OCI-LY7 (cell line): ENCODE measurements around the gene DHCR24. TPM values are rescaled to one million over a fixed set of nuclear protein-coding genes. Genes with fewer than 3 reads are reported as not detected.
"Not testable (repeated sequence)": the region's sequence is repeated elsewhere in the genome, so short reads cannot be mapped to it uniquely, and the experiment has no call there.

Source experiments
- BruUV-seq: library from RNA; stranded (reverse); fragments of 400-500 nt; replicated peaks from 2 replicates; lab custom pipeline; 2021; lab: Mats Ljungman, UMichigan
- CTCF ChIA-PET: fragments of 300-600 bp; sonication (Branson Sonifier 250); formaldehyde crosslinking; loops from one replicate; lab custom pipeline; 2022; ENCODE audit warnings: antibody characterized with exemption; ENCODE audit not compliant: unreplicated experiment; lab: Charles Lee
- POLR2A ChIA-PET: fragments of 300-600 bp; sonication (Branson Sonifier 250); formaldehyde crosslinking; loops from one replicate; lab custom pipeline; 2022; ENCODE audit warnings: antibody characterized with exemption; lab: Charles Lee
- DNase-seq: peaks from one replicate; pipeline ENCODE4 v3.0.0-alpha.2; 2015; ENCODE audit warnings: low spot score
- H2AFZ ChIP-seq: fragments of 200-600 bp; sonication (generic), shearing (Covaris generic); 2 replicates; pipeline ENCODE4 v1.6.1; 2014; ENCODE audit warnings: mild to moderate bottlenecking, antibody characterized with exemption, low read length, moderate library complexity
- H3K27ac ChIP-seq: fragments of 200-600 bp; sonication (generic); 2 replicates; pipeline ENCODE4 v1.5.1; 2014; ENCODE audit warnings: mixed run types, low read depth, mild to moderate bottlenecking, moderate library complexity, low read length, inconsistent platforms; ENCODE audit not compliant: poor library complexity, severe bottlenecking
- H3K36me3 ChIP-seq: fragments of 200-600 bp; sonication (generic); 2 replicates; pipeline ENCODE4 v1.6.1; 2014; ENCODE audit warnings: mild to moderate bottlenecking, antibody characterized with exemption, low read length, moderate library complexity, mixed read lengths; ENCODE audit not compliant: insufficient read depth
- H3K4me1 ChIP-seq: fragments of 200-600 bp; sonication (generic); 2 replicates; pipeline ENCODE4 v1.5.1; 2014; ENCODE audit warnings: mild to moderate bottlenecking, low read length; ENCODE audit not compliant: insufficient read depth, poor library complexity, severe bottlenecking
- H3K4me2 ChIP-seq: fragments of 200-600 bp; sonication (generic); 2 replicates; pipeline ENCODE4 v1.6.1; 2014; ENCODE audit warnings: mild to moderate bottlenecking, low read length
- H3K4me3 ChIP-seq: fragments of 200-600 bp; sonication (generic); 2 replicates; pipeline ENCODE4 v1.5.1; 2014; ENCODE audit warnings: mild to moderate bottlenecking, low read depth, low read length; ENCODE audit not compliant: poor library complexity, severe bottlenecking
- H3K79me2 ChIP-seq: fragments of 200-600 bp; sonication (generic); 2 replicates; pipeline ENCODE4 v1.6.1; 2016; ENCODE audit warnings: low read depth, mild to moderate bottlenecking, low read length, moderate library complexity, mixed read lengths; ENCODE audit not compliant: insufficient read depth
- H3K9me2 ChIP-seq: fragments of 200-600 bp; sonication (generic); 2 replicates; pipeline ENCODE4 v1.6.1; 2016; ENCODE audit warnings: mild to moderate bottlenecking, low read length, mixed read lengths; ENCODE audit not compliant: insufficient read depth
- H3K9me3 ChIP-seq: fragments of 200-600 bp; sonication (generic); 2 replicates; pipeline ENCODE4 v1.6.1; 2014; ENCODE audit warnings: mild to moderate bottlenecking, mixed run types, low read length, mixed read lengths
- H4K20me1 ChIP-seq: fragments of 200-600 bp; sonication (generic); 2 replicates; pipeline ENCODE4 v1.6.1; 2014; ENCODE audit warnings: mild to moderate bottlenecking, antibody characterized with exemption, low read length, moderate library complexity, mixed read lengths; ENCODE audit not compliant: insufficient read depth
- CTCF ChIP-seq: fragments of 200-600 bp; sonication (generic); conservative IDR thresholded peaks from 2 replicates; pipeline ENCODE4 v1.5.1; 2014; ENCODE audit warnings: mild to moderate bottlenecking, antibody characterized with exemption, low read length, moderate library complexity, mixed read lengths
- EZH2phosphoT487 ChIP-seq: fragments of 200-600 bp; sonication (generic); IDR thresholded peaks from 2 replicates; pipeline ENCODE4 v1.6.1; 2018; ENCODE audit warnings: low read depth, borderline replicate concordance, mild to moderate bottlenecking, mixed run types, antibody characterized with exemption, low read length, moderate library complexity, mixed read lengths
- intact Hi-C: fragments of 100-400 bp; cut with micrococcal nuclease; formaldehyde crosslinking; loops from one replicate; pipeline ENCODE4 v1.10.0; 2022; ENCODE audit not compliant: unreplicated experiment
- total RNA-seq, 2 experiments: library from RNA; depleted of rRNA in 1 of 2; stranded (reverse); fragments of >200 nt in 1 of 2; shearing (Covaris generic) in 1 of 2; gene quantifications; 2 replicates each; pipeline ENCODE4 v1.2.3, GENCODE V29; 2014 to 2022

DHCR24 gene
- total RNA-seq, 2 experiments from 2014 or later, result 45.7 to 93.6 TPM

- Histone ChIP-seq H3K27ac (no peak overlapping the region), H3K4me3 (no peak overlapping the region), H3K4me1 (no peaks in the 10 kb centered on the region), H3K4me2 (no peak overlapping the region), H2AFZ (no peak overlapping the region), H3K9me2 (no peaks in the 10 kb centered on the region), H3K79me2 (no peaks in the 10 kb centered on the region), H3K9me3 (no peaks in the 10 kb centered on the region), H3K36me3 (no peaks in the 10 kb centered on the region), H4K20me1 (no peaks in the 10 kb centered on the region)
- POLR2A ChIA-PET, result no interaction called here
- intact Hi-C loops, result no loop called here
- CTCF ChIA-PET, result no interaction called here
- BruUV-seq, result no TSS peak
- DNase-seq, result no peak
- TF ChIP-seq EZH2phosphoT487 (no peak), CTCF (no peak)
These were observed 32.7 kb upstream of the DHCR24 start for GRCh38 chr1:54919367-54920359.

GRCh38 chr1:54911076-54911475 lies 24.1 kb upstream of the DHCR24 start:
- H2AFZ ChIP-seq, POLR2A ChIA-PET, H3K4me3 ChIP-seq, H3K9me3 ChIP-seq, H3K4me2 ChIP-seq, H4K20me1 ChIP-seq, BruUV-seq, H3K27ac ChIP-seq, H3K9me2 ChIP-seq, intact Hi-C loops, H3K4me1 ChIP-seq, CTCF ChIA-PET, H3K36me3 ChIP-seq, DNase-seq, H3K79me2 ChIP-seq: not testable (repeated sequence)

DNA sequence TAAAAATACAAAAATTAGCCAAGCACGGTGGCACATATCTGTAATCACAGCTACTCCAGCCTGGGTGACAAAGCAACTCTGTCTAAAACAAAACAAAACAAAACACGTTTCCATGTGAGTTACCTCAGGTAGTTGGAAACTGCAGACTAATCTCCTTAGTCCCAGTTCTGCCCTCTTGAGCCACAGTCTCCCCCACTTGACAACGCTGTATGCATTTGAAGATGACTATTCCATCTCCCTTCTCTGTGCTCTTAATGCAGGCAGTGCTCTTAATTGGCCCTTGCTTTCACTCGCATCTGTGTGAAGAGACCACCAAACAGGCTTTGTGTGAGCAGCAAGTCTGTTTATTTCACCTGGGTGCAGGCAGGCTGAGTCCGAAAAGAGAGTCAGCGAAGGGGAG lies 19.6 kb upstream of the DHCR24 start:
- ChIA-PET CTCF (no interaction called here), POLR2A (no interaction called here)
- H3K36me3 ChIP-seq, result no peaks in the 10 kb centered on the region
- no peak overlapping the region for H3K4me3 ChIP-seq
- no peaks in the 10 kb centered on the region for H3K79me2 ChIP-seq
- no peak for DNase-seq
- no TSS peak for BruUV-seq
- H3K4me2 ChIP-seq, result no peak overlapping the region
- no peak overlapping the region for H2AFZ ChIP-seq
- intact Hi-C loops, result no loop called here
- H3K4me1 ChIP-seq, result no peaks in the 10 kb centered on the region
- H3K9me3 ChIP-seq, result no peaks in the 10 kb centered on the region
- H3K27ac ChIP-seq, result no peak overlapping the region
- no peak for TF ChIP-seq CTCF
- TF ChIP-seq EZH2phosphoT487, result no peak
- no peaks in the 10 kb centered on the region for H3K9me2 ChIP-seq
- H4K20me1 ChIP-seq, result no peaks in the 10 kb centered on the region
